SK-N-SH (cell line): Measurements from ENCODE around the gene SDK1. TPM values are rescaled to one million over a fixed set of nuclear protein-coding genes. Genes with fewer than 3 reads are reported as not detected.

Experiments used
- CTCF ChIA-PET: fragments of 300-600, 350-600 bp; formaldehyde crosslinking; extraction: SDS; loops from one replicate; lab custom pipeline; 2021; lab: Yijun Ruan, JAX
- POLR2A ChIA-PET: fragments of 350-600 bp; sonication (Branson Sonifier 250); formaldehyde crosslinking; extraction: SDS; loops from one replicate; lab custom pipeline; 2020; ENCODE audit warnings: antibody characterized with exemption, inconsistent platforms; lab: Yijun Ruan, JAX
- DNase-seq: peaks from one replicate; pipeline ENCODE4 v3.0.0; 2012
- H2AFZ ChIP-seq: fragments of 200-600 bp; sonication (generic); 2 replicates; pipeline ENCODE4 v1.8.1; 2016; ENCODE audit warnings: antibody characterized with exemption, mild to moderate bottlenecking, low read depth
- H3F3A ChIP-seq: fragments of 200-600 bp; sonication (generic); replicated peaks from 2 replicates; pipeline ENCODE3; 2016; ENCODE audit warnings: antibody characterized with exemption, mild to moderate bottlenecking; ENCODE audit not compliant: insufficient read depth
- H3K27ac ChIP-seq, 2 experiments: fragments of 200-500 bp in 1 of 2; fragments of 200-600 bp in 1 of 2; sonication (Bioruptor generic) in 1 of 2; sonication (generic), shearing (Covaris generic) in 1 of 2; 2 replicates each; pipeline versions ENCODE4 v1.5.1 to v1.6.1; 2014 to 2016; ENCODE audit warnings: low read depth in 2 of 2, inconsistent platforms in 1 of 2, low read length in 1 of 2, mild to moderate bottlenecking in 1 of 2, mixed read lengths in 1 of 2
- H3K27me3 ChIP-seq: fragments of 200-600 bp; sonication (generic), shearing (Covaris generic); 2 replicates; pipeline ENCODE4 v1.6.1; 2016; ENCODE audit warnings: mixed run types; ENCODE audit not compliant: insufficient read depth
- H3K36me3 ChIP-seq, 2 experiments: fragments of 200-500 bp in 1 of 2; fragments of 200-600 bp in 1 of 2; sonication (Bioruptor generic) in 1 of 2; sonication (generic) in 1 of 2; replicated peaks in 1 of 2; 2 replicates each; pipeline versions ENCODE3 to v1.5.1; 2014 to 2016; ENCODE audit warnings: low read length in 1 of 2, mild to moderate bottlenecking in 1 of 2; ENCODE audit not compliant: insufficient read depth in 2 of 2, control insufficient read depth in 1 of 2
- H3K4me1 ChIP-seq, 2 experiments: fragments of 200-500 bp in 1 of 2; fragments of 200-600 bp in 1 of 2; sonication (Bioruptor generic) in 1 of 2; sonication (generic), shearing (Covaris generic) in 1 of 2; 2 replicates each; pipeline versions ENCODE4 v1.5.1 to v1.6.1; 2014 to 2016; ENCODE audit warnings: low read depth in 1 of 2, low read length in 1 of 2, mixed run types in 1 of 2; ENCODE audit not compliant: insufficient read depth in 2 of 2, control insufficient read depth in 1 of 2
- H3K4me2 ChIP-seq: fragments of 200-600 bp; sonication (generic), shearing (Covaris generic); 2 replicates; pipeline ENCODE4 v1.6.1; 2017; ENCODE audit warnings: mixed run types
- H3K4me3 ChIP-seq, 2 experiments: fragments of 200-500 bp in 1 of 2; fragments of 200-600 bp in 1 of 2; sonication (Bioruptor generic) in 1 of 2; sonication (generic), shearing (Covaris generic) in 1 of 2; 2 replicates each; pipeline versions ENCODE4 v1.5.1 to v1.8.1; 2014 to 2016; ENCODE audit warnings: low read depth in 2 of 2, inconsistent platforms in 1 of 2, low read length in 1 of 2, mild to moderate bottlenecking in 1 of 2, mixed read lengths in 1 of 2, moderate library complexity in 1 of 2
- H3K79me2 ChIP-seq: fragments of 200-600 bp; sonication (generic); 2 replicates; pipeline ENCODE4 v1.8.1; 2017; ENCODE audit warnings: mild to moderate bottlenecking; ENCODE audit not compliant: insufficient read depth
- H3K9ac ChIP-seq: fragments of 200-600 bp; sonication (generic); 2 replicates; pipeline ENCODE4 v1.6.1; 2017; ENCODE audit warnings: mixed run types
- H3K9me2 ChIP-seq: fragments of 200-600 bp; sonication (generic); 2 replicates; pipeline ENCODE4 v1.6.1; 2017; ENCODE audit warnings: mixed run types
- H3K9me3 ChIP-seq: fragments of 200-600 bp; sonication (generic); 2 replicates; pipeline ENCODE4 v1.6.1; 2017; ENCODE audit warnings: mixed run types, mild to moderate bottlenecking, moderate library complexity
- H4K20me1 ChIP-seq: fragments of 200-600 bp; sonication (generic); 2 replicates; pipeline ENCODE4 v1.6.1; 2017; ENCODE audit warnings: mild to moderate bottlenecking, mixed run types; ENCODE audit not compliant: insufficient read depth
- CHD2 ChIP-seq: fragments of 150-350 bp; IDR thresholded peaks from 2 replicates; pipeline ENCODE4 v1.6.1; 2018; ENCODE audit warnings: low read length; ENCODE audit not compliant: partially characterized antibody
- CTCF ChIP-seq: fragments of 200-600 bp; sonication (generic); IDR thresholded peaks from 2 replicates; pipeline ENCODE4 v1.6.1; 2017; ENCODE audit warnings: antibody characterized with exemption, mild to moderate bottlenecking, moderate library complexity
- ELF1 ChIP-seq: IDR thresholded peaks from 2 replicates; pipeline ENCODE4 v1.4.0; 2012
- EZH2phosphoT487 ChIP-seq: fragments of 200-600 bp; sonication (generic); IDR thresholded peaks from 2 replicates; pipeline ENCODE4 v1.6.1; 2017; ENCODE audit warnings: low read depth, mixed run types, mild to moderate bottlenecking, antibody characterized with exemption, moderate library complexity, borderline replicate concordance
- GABPA ChIP-seq: IDR thresholded peaks from 2 replicates; pipeline ENCODE4 v1.4.0; 2012; ENCODE audit warnings: low read depth, mild to moderate bottlenecking
- GATA2 ChIP-seq: sonication (generic); formaldehyde crosslinking; IDR thresholded peaks from 2 replicates; pipeline ENCODE4 v1.5.0; 2020; ENCODE audit warnings: mild to moderate bottlenecking, missing genetic modification reagents
- JUND ChIP-seq: IDR thresholded peaks from 2 replicates; pipeline ENCODE4 v1.4.0; 2012
- MEF2A ChIP-seq: IDR thresholded peaks from 2 replicates; pipeline ENCODE4 v1.4.0; 2012; ENCODE audit warnings: low read depth, borderline replicate concordance
- POLR2AphosphoS5 ChIP-seq: IDR thresholded peaks from 2 replicates; pipeline ENCODE4 v1.6.1; 2012; ENCODE audit warnings: low read depth, low read length
- RAD21 ChIP-seq: IDR thresholded peaks from 2 replicates; pipeline ENCODE4 v1.6.1; 2012; ENCODE audit warnings: mild to moderate bottlenecking, low read length
- RCOR1 ChIP-seq: fragments of 150-350 bp; IDR thresholded peaks from 2 replicates; pipeline ENCODE4 v1.6.1; 2017; ENCODE audit warnings: antibody characterized with exemption, low read length
- RXRA ChIP-seq: IDR thresholded peaks from 2 replicates; pipeline ENCODE4 v1.4.0; 2012; ENCODE audit warnings: low read depth, mild to moderate bottlenecking, borderline replicate concordance
- SIN3A ChIP-seq: IDR thresholded peaks from 2 replicates; pipeline ENCODE4 v1.6.1; 2012; ENCODE audit warnings: low read depth, mild to moderate bottlenecking, low read length, moderate library complexity, borderline replicate concordance
- TEAD4 ChIP-seq: IDR thresholded peaks from 2 replicates; pipeline ENCODE4 v1.4.0; 2012; ENCODE audit warnings: mild to moderate bottlenecking, borderline replicate concordance; ENCODE audit not compliant: insufficient read depth
- USF2 ChIP-seq: fragments of 150-350 bp; IDR thresholded peaks from 2 replicates; pipeline ENCODE4 v1.6.1; 2017; ENCODE audit warnings: antibody characterized with exemption, low read length, low read depth, borderline replicate concordance
- YY1 ChIP-seq: IDR thresholded peaks from 2 replicates; pipeline ENCODE4 v1.4.0; 2012; ENCODE audit warnings: low read depth, mild to moderate bottlenecking
- WGBS: methylation state at CpG from one replicate; pipeline ENCODE4 v1.1.6; 2017; ENCODE audit warnings: low lambda C conversion rate; 5-methylcytosine and 5-hydroxymethylcytosine counted together
- polyA plus RNA-seq, 3 experiments: library from polyadenylated mRNA; depleted of rRNA; stranded (reverse); fragments of >200 nt; gene quantifications; 2 replicates each; pipeline ENCODE4 v1.2.3, GENCODE V29; 2012

The SDK1 gene
- polyA plus RNA-seq, 1 of the 3 experiments (the other 2 are of a cell fraction), result 1.2 TPM

GRCh38 chr7:4129481-4130122 is 828.5 kb downstream of the SDK1 start (continued):
- TF ChIP-seq SIN3A, result no peak
- TF ChIP-seq RXRA, result no peak

GRCh38 chr7:4131063-4131462 is 830.0 kb downstream of the SDK1 start:
- no peak for DNase-seq
- no peak overlapping the region for H3K4me2 ChIP-seq
- H3K36me3 ChIP-seq, result no peaks in the 10 kb centered on the region
- peaks cover 0 to 27% of the 10 kb centered on the region in 2 experiments; a peak in 1 of 4 replicates for H3K4me1 ChIP-seq
- H4K20me1 ChIP-seq, result no peaks in the 10 kb centered on the region
- no peak for TF ChIP-seq ELF1
- TF ChIP-seq CTCF, result no peak
- no peak for TF ChIP-seq CHD2
- no peak for TF ChIP-seq RXRA
- TF ChIP-seq JUND, result no peak
- TF ChIP-seq TEAD4, result no peak
- no peak for TF ChIP-seq MEF2A
- TF ChIP-seq RAD21, result no peak
- no peak for TF ChIP-seq GABPA
- TF ChIP-seq POLR2AphosphoS5, result no peak
- TF ChIP-seq USF2, result no peak
- TF ChIP-seq YY1, result no peak
- TF ChIP-seq RCOR1, result no peak
- TF ChIP-seq EZH2phosphoT487, result no peak
- TF ChIP-seq GATA2, result no peak
- TF ChIP-seq, all 33 proteins: peak for 0
- no peaks in the 10 kb centered on the region for H3K27me3 ChIP-seq
- no peaks in the 10 kb centered on the region for H3K9me2 ChIP-seq
- H2AFZ ChIP-seq, result no peak overlapping the region
- H3K79me2 ChIP-seq, result no peaks in the 10 kb centered on the region
- H3K4me3 ChIP-seq, result no peak overlapping the region
- H3K9me3 ChIP-seq, result no peaks in the 10 kb centered on the region
- CTCF ChIA-PET, result interaction anchor here (1.0 to 1.2 kb wide), 2 partner anchors 14 to 55 kb away, joined by 3 read pairs; no protein-coding TSS in a partner anchor
- no peak overlapping the region for H3K27ac ChIP-seq
- H3F3A ChIP-seq, result no peaks in the 10 kb centered on the region
- H3K9ac ChIP-seq, result no peak overlapping the region
- WGBS, result 62% methylated on average over 7 of the region's 7 CpGs
- POLR2A ChIA-PET, result no interaction called here
